Spinal cord (tissue), 10 donors: ENCODE data around the gene CDX1. TPM values are rescaled to one million over a fixed set of nuclear protein-coding genes. Genes with fewer than 3 reads are reported as not detected.

ENCODE experiments used
- DNase-seq, 6 donors: peaks; one replicate each; pipeline versions ENCODE4 v3.0.0 to v3.0.0-alpha.2; 2013 to 2015; ENCODE audit warnings: low spot score in 6 of 6, low read depth in 4 of 6
- H3K27ac ChIP-seq: one replicate; pipeline ENCODE4 v1.5.1; 2013; ENCODE audit warnings: low read depth, low read length, control low read depth
- H3K27me3 ChIP-seq: one replicate; pipeline ENCODE4 v1.6.1; 2013; ENCODE audit warnings: low read length; ENCODE audit not compliant: control insufficient read depth, insufficient read depth
- H3K36me3 ChIP-seq: one replicate; pipeline ENCODE4 v1.6.1; 2013; ENCODE audit warnings: low read length; ENCODE audit not compliant: control insufficient read depth, insufficient read depth
- H3K4me1 ChIP-seq: one replicate; pipeline ENCODE4 v1.6.1; 2013; ENCODE audit warnings: low read length; ENCODE audit not compliant: control insufficient read depth, insufficient read depth
- H3K4me3 ChIP-seq: one replicate; pipeline ENCODE4 v1.5.1; 2013; ENCODE audit warnings: low read depth, low read length, control low read depth
- H3K9me3 ChIP-seq: one replicate; pipeline ENCODE4 v1.6.1; 2013; ENCODE audit warnings: low read length; ENCODE audit not compliant: control insufficient read depth, insufficient read depth
- WGBS: methylation state at CpG from one replicate; pipeline ENCODE4 v1.1.5; 2013; ENCODE audit warnings: missing lambda C conversion rate; ENCODE audit not compliant: insufficient coverage; 5-methylcytosine and 5-hydroxymethylcytosine counted together
- polyA plus RNA-seq, 2 donors: library from polyadenylated mRNA; unstranded; fragments of 120-200 nt; gene quantifications; one replicate each; pipeline ENCODE4 v1.2.1, GENCODE V29; 2013; ENCODE audit not compliant: insufficient read length in 2 of 2
- total RNA-seq, 2 donors: library from RNA; depleted of rRNA in 1 of 2; stranded (reverse); fragments of 120-200 nt in 1 of 2; fragments of >200 nt in 1 of 2; gene quantifications; one replicate each; pipeline versions ENCODE4 v1.2.3 to v1.2.4, GENCODE V29; 2013 to 2014
- donor health status: healthy.

The CDX1 gene
- total and polyA plus RNA-seq, 4 donors = 0.28 TPM; not detected in 3

DNA sequence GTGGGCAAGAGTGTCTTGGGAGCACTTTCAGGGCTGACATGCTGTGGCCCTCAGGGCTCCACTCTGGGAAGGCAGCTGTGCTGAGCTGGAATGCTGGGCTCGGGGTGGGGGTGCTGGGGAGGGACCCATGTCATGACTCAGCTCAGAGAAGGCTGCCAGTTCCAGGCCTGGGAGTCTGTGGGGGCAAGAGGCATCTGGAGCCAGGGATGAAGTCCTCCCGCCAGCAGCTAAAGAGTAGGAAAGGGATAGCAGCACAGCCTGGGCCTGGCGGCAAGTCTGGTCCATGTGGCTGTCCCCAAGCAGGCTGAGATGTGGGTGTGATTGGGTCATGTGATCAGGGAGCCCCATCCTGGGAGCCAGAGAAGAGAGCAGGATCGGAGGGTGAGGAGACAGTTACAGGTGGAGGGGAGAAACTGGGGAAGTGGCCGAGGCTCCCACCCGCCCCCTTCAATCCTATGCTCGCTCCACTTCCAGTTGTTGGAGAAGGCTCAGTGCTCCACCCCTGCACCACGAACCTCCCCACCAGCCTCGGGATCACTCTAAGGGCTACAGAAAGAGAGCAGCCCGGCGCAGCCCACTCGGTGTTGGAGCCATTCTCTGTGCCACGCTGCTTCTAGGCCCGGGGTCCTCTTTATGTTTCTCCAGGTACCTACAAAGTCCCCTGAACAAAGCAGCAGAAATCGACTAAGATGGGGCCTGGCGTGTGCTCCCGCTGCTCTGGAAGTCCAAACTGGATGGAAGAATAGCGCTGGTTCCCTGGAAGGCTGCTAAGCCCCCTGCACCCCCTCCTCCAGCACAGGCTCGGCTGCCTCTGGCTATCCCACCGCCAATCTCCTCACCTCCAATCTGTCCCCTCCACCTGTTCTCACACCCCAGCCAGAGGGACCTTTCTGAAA, 23.0 kb upstream of the CDX1 start:
- Histone ChIP-seq H3K4me1 (peaks cover 88% of the 10 kb centered on the region), H3K4me3 (no peak overlapping the region), H3K27ac (peak overlapping the region; percentile 92), H3K36me3 (peaks cover 5% of the 10 kb centered on the region), H3K9me3 (no peaks in the 10 kb centered on the region), H3K27me3 (no peaks in the 10 kb centered on the region)
- no peak for DNase-seq
- 46% methylated on average over 16 of the region's 20 CpGs for WGBS

GRCh38 chr5:150144246-150144801, 22.3 kb upstream of the CDX1 start:
- Histone ChIP-seq H3K4me1 (peaks cover 87% of the 10 kb centered on the region), H3K9me3 (no peaks in the 10 kb centered on the region), H3K4me3 (no peak overlapping the region), H3K27ac (peak overlapping the region; percentile 92), H3K27me3 (no peaks in the 10 kb centered on the region), H3K36me3 (peaks cover 5% of the 10 kb centered on the region)
- DNase-seq = peak in 2 of 6 donors; percentile 52 to 59
- 23% methylated on average over 8 of the region's 14 CpGs for WGBS

DNA sequence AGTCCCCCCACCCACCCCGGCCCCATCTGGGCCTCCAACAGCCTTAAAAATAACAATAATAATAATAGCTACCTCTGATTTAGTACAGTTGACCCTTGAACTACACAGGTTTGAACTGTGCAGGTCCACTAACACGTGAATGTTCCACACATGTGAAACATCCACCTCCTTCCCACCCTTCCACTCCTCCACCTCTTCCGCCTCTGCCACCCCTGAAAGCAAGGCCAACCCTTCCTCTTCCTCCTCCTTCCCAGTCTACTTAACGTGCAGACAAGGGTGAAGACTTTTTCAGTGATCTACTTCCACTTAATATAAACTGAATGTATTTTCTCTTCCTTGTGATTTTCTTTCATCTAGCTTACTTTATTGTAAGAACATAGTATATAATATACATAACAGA, 21.7 kb upstream of the CDX1 start:
- H3K36me3 ChIP-seq = peaks cover 5% of the 10 kb centered on the region
- H3K4me3 ChIP-seq = no peak overlapping the region
- WGBS = 90% methylated on average over 1 of the region's 4 CpGs
- no peak for DNase-seq
- peak overlapping the region; percentile 92 for H3K27ac ChIP-seq
- H3K27me3 ChIP-seq = no peaks in the 10 kb centered on the region
- no peaks in the 10 kb centered on the region for H3K9me3 ChIP-seq
- H3K4me1 ChIP-seq = peaks cover 86% of the 10 kb centered on the region

GRCh38 chr5:150146235-150146634, 20.3 kb upstream of the CDX1 start:
- Histone ChIP-seq H3K27ac (peak overlapping the region; percentile 92), H3K4me3 (no peak overlapping the region)
- WGBS = 86% methylated on average over 2 of the region's 5 CpGs

DNA sequence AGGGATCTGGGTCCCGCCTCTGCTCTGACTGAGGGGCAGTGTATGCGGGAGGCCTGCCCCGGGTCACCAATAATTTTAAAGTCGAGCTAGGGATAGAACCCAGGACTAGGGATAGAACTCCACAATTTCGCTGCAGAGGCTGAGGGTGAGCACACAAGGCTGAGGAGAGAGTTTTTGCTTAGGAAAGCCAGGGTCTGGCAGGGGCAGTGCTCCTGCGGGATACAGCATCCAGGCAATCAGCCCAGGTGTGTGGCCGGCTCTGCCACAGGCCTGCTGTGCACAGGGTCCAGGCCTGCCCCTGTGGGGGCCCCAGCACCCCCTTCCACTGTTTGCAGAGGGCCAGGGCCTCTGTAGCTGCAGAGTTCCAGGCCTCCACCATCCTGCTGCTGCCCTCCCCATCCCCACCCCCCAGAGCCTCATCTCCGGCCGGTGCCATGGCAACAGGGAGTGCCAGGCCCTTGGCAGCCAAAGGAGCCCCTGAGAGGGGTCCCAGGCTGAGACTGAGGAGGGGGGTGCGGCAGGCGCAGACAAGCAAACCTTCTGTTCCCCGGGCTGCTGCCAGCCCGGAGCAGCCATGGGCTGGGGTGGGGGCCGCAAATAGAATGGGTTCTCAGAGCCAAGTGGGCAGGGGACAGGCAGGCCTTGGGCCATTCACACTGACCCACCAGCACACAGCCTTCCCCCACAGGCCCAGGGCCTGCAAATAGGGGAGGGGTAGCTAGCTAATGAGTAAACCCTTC, 19.5 kb upstream of the CDX1 start:
- DNase-seq = peak in 5 of 6 donors; percentile 69 to 97 (median 76)
- Histone ChIP-seq H3K27ac (peak overlapping the region; percentile 92), H3K4me3 (no peak overlapping the region), H3K4me1 (peaks cover 86% of the 10 kb centered on the region), H3K27me3 (no peaks in the 10 kb centered on the region), H3K36me3 (peaks cover 1% of the 10 kb centered on the region), H3K9me3 (no peaks in the 10 kb centered on the region)
- WGBS = 30% methylated on average over 9 of the region's 14 CpGs

More at GRCh38 chr5:150146235-150146634, 20.3 kb upstream of the CDX1 start:
- H3K27me3 ChIP-seq = no peaks in the 10 kb centered on the region
- H3K4me1 ChIP-seq = peaks cover 86% of the 10 kb centered on the region
- no peaks in the 10 kb centered on the region for H3K9me3 ChIP-seq
- no peak for DNase-seq
- H3K36me3 ChIP-seq = peaks cover 5% of the 10 kb centered on the region

DNA sequence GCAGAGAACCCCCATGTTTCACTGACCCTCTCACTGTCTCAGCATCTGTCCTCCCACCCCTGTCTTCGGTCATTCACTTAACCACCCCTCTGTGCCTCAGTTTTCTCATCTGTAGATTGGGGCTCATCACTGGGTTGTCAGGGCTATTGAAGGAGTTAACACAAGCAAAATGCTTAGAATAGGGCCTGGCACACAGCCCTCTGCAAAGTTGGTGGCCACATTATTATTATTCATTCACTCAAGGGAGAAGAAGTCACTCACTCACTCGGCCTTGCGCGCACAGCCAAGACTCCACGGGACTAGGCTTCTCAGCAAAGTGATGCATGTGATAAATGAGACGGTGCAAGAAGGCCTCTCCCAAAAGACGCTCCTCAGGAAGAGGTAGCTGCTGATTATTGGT, 18.9 kb upstream of the CDX1 start:
- Histone ChIP-seq H3K4me3 (no peak overlapping the region), H3K27ac (peak overlapping the region; percentile 92), H3K27me3 (no peaks in the 10 kb centered on the region), H3K36me3 (no peaks in the 10 kb centered on the region), H3K9me3 (no peaks in the 10 kb centered on the region), H3K4me1 (peaks cover 88% of the 10 kb centered on the region)
- 33% methylated on average over 1 of the region's 7 CpGs for WGBS
- peak in 2 of 6 donors; percentile 64 to 68 for DNase-seq

- Histone ChIP-seq H3K27me3 (no peaks in the 10 kb centered on the region), H3K9me3 (no peaks in the 10 kb centered on the region), H3K4me1 (peaks cover 92% of the 10 kb centered on the region), H3K36me3 (no peaks in the 10 kb centered on the region), H3K4me3 (no peak overlapping the region), H3K27ac (peak overlapping the region; percentile 92)
- DNase-seq = no peak
- WGBS = 80% methylated on average over 10 of the region's 11 CpGs
Measured at GRCh38 chr5:150148117-150148927, 18.3 kb upstream of the CDX1 start.

- H3K9me3 ChIP-seq = no peaks in the 10 kb centered on the region
- no peaks in the 10 kb centered on the region for H3K36me3 ChIP-seq
- no peak overlapping the region for H3K4me3 ChIP-seq
- peak overlapping the region; percentile 33 for H3K27ac ChIP-seq
- no peak for DNase-seq
- H3K27me3 ChIP-seq = no peaks in the 10 kb centered on the region
- H3K4me1 ChIP-seq = peaks cover 90% of the 10 kb centered on the region
Measured at GRCh38 chr5:150149618-150150017, 17.0 kb upstream of the CDX1 start.
